GM18502 (cell line): ENCODE data around the gene NUDT4.
A peak's percentile ranks its signal among the peaks of the same experiment; 100 is the strongest.
"Not testable (repeated sequence)": the region's sequence is repeated elsewhere in the genome, so short reads cannot be mapped to it uniquely, and the experiment has no call there.

ENCODE experiments used
- ATAC-seq: cut with Tn5 transposase; IDR thresholded peaks from one replicate; pipeline ENCODE4 v1.9.1; 2021; ENCODE audit warnings: mild to moderate bottlenecking; ENCODE audit not compliant: unreplicated experiment, poor library complexity

NUDT4 gene

DNA sequence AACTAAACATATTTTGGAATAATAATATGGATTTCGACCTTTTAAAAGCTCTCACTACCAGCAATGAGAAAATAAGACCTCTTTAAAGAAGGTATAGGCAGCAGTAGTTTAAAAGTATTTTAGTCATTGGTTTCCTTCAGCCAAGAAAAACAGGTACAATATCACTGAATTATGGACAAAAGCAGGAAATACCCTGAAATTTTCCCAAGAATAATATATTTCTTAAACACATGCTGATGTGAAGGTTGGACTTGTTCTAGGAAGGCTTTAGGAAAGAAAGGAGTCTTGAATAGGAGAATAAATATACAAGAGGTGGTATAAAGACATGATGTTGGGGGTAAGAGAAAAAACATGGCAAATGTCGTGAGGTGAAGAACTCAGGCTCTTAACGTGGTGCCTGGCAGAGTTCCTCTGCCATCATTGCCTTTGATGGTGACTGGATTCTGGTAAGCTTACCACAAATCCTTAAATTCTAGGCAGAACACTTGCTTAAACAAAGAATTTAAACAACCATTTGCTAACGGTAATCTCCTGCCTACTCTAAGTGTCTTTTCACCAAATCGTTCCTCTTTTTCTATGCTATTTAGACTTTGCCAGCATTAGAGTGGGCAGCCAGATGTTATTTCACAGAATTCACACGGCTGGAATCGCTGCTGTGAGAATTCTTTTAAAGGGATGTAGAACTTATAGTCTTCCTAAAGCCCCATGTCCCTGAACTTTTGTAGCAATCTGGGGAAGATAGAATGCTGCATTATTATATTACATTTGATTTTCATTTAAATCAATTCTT, 11.9 kb upstream of the NUDT4 start:
- no peak for ATAC-seq

DNA sequence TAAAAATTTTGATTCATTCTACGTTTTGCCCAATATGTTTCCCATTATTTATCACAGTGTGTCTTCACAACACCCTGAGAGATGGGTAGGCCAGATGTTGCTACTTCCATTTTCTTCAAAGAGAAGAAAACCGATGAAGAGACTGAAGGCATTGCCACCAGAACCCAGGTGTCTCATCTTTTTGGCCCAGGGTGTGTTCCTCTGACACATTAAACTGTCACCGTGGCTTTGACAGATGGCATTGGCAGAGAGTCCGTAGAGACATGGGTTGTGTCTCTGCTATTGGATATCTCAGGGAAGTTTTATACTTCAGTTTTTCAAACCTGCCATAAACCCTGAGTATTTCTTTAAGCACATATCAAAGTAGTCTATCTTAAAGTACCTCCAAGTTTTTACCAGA, 11.3 kb upstream of the NUDT4 start:
- ATAC-seq: no peak

DNA sequence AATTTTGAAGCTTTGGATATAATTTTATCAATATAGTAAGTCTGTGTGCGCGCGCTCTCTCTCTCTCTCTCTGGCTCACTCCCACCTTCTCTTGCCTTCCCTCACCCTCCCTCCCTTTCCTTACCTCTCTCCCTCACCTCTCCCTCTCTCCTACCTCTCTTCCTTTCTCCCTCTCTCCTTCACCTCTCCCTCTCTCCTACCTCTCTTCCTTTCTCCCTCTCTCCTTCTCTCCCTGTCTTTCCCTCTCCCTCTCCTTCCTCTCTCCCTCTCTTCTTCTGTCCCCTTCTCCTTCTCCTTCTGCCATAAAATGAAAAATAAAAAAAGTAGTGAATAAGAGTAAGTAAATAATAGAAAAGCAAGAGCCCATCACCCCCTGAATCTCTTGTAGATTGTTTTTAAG, 9.0 kb upstream of the NUDT4 start:
- no peak for ATAC-seq

DNA sequence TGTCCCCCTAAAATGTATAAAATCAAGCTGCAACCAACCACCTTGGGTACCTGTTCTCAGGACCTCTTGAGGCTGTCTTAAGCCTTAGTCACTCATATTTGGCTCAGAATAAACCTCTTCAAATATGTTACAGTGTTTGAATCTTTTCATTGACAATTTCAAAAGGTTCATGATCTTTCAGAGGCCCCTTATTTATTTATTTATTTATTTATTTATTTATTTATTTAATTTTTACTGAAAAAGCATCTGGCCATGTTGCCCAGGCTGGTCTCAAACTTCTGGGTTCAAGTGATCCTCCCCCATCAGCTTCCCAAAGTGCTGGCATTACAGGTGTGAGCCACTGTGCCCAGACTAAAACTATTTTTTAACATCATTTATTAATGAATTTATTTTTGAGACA, 8.2 kb upstream of the NUDT4 start:
- no peak for ATAC-seq

DNA sequence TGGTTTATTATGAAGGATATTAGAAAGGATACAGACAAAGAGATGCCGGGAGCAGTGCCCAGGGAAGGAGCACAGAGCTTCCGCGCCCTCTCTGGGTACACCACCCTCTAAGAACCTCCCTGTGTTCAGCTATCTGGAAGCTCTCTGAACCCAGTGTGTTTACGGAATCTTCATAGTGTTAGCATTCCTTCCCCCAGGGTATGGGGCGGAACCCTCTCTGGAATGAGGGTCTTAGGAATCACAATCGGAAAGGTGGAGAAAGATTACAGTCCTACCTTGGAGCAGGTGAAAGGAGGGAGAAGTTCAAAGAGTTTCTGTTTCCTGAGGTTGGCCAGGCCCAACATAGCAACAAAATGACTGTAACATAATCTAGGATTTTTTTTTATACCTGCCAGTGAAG, 6.8 kb upstream of the NUDT4 start:
- no peak for ATAC-seq

DNA sequence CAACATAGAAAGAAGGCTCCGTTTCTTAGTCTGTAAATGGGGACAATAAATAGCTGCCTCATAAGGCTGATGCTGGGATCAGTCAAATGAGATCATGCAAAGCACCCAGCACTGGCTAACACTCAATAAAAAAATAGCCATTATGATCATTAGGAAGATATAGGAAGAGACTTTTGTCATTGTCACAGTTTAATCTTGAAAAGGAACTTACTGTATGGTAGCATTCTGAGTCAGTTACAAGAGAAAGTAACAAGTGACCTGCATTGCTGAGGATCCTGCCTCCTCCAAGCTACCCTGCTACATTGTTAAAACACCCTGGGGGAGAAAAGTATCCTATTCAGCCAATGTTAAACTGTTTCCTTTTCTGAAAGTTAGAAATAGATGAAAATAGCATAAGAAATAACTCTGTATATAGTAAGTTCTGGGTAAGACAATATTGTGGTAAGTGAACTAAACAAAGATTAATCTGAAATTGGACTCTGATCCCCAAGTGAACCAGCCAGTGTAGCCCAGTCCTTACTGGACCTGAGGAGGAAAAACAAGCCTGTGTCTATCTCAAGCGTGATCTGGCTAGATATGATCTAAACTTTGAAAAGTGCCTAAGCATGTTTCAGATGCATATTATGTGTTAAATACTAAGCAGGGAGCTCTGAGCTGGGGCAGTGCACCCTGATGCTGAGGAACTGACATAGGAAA, 3.6 kb upstream of the NUDT4 start:
- ATAC-seq: no peak

DNA sequence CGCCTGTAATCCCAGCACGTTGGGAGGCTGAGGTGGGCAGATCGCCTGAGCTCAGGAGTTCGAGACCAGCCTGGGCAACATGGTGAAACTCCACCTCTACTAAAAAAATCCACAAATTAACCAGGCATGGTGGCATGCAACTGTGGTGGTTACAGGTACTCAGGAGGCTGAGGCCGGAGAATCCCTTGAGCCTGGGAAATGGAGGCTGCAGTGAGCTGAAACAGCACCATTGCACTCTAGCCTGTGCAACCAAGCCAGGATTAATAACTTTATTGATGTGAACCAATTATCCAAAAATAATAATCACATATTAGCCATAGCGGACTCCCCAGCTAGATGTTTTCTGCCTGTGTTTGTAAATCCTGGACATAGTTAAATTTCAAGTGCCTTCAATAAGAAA, 1.8 kb upstream of the NUDT4 start:
- ATAC-seq: no peak

DNA sequence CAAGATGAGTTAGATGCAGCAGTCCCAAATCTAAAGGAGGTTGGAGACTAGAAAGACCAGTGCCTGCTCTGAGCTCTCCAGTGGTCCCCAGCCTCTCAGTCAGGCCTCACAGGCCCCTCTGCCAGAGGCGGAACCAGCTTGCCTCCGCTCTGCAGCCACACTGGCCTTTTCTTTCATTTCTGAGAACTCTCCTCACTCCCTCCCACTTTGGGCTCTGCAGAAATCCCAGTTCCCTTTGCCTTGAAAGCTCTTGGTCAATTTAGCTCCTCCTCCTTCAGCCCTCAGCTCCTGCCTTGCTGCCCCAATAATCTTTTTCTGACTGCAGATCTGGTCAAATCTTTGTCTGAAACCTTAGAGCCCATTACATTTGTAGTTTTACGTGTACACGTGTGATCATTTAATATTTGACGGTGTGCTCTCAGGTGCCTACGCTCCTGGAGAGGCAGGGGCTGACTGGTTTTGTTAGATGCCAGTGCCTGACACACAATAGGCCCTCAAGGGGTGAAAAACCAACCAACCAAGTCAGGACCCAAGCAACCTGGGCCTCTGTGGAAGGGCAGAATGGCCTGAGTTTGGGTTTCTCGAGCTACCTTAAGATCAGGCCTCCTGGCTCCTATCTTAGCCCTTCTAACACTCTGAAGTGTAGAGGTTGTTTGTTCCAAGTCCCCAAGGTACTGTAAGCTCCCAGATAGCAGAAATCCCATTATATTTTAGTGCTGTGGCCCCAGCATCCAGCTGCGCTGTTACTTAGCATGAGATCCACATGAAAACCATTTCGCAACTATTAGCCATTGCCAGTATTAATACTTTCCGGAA, 1.1 kb upstream of the NUDT4 start:
- ATAC-seq: no peak

DNA sequence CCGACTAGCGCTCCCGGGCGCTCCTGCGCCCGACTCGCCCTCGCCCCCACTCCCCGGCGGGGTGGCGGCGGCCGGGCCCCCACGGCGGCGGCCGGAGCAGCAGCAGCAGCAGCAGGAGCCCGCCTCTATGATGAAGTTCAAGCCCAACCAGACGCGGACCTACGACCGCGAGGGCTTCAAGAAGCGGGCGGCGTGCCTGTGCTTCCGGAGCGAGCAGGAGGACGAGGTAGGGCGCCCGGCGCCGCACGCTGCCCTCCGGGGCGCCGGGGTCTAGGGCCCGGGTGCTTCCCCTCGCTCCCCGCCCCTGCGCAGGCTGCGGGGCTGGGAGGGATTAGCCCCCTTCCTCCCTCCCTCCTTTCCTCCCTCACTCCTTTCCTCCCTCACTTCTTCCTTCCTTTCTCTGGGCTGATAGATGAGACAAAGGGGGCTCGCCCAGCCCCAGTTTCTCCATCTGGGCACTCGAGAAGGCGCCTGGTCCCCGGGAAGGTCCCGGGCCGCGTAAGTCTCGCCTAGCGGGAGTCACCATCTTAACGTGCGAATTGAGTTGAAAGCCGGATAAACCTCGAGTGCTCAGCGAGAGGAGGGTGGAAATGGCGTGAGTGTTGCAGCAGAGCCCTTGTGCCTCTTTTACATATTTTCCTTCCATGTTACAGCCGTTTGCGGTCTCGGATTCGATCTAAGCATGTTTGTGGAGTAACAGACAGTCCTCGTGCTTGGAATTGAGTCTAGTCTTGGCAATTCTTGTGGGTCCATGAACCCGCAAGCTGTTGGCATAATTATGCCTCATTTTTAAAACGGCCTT, 672 bp downstream of the NUDT4 start:
- ATAC-seq: peak; percentile 37

DNA sequence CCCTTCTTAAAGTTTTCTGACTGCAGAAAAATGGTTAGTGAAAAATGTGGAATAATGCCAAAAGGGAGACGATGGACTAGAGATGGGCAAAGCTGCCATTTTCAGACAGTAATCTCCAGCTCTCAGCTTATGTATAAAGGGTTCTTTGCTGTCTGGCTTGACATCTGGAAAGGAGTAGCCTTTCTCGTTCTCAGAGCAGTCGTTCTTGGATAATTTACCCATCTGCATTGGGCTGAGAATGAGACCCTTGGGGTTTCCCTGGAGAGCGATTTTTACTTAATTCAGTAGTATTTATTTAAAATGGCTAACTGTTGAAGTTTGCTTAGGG, 1.2 kb downstream of the NUDT4 start:
- no peak for ATAC-seq

DNA sequence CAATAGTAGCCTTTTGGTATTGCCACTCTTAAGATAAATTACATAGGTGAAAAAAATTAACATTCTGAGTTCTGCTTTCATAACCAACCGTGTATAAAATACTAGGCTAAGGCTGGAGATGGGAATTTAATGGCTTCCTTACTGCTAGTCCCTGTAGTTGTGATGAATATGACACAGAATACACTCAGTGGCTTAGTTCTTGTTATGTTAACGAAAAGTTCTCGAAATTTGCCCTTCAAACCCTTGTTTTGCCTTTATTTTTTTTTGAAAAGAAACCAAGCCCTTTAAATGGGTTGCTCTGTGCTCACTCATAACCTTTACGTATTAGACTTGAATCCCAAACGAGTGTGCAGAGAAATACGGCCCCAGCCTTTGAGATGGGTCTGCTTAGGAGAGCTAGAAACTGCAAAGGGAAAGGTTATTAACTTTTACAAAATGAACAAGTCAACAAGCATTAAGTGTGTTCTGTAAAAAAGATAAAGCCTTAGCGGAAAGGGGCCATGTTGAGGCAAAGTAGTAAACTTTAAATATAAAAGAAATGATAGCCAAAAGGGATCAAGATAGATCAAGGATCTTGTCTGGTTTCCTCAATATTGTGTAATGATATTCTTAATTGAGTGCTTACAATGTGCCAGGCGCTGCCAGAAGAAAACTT, 1.7 kb downstream of the NUDT4 start:
- no peak for ATAC-seq

DNA sequence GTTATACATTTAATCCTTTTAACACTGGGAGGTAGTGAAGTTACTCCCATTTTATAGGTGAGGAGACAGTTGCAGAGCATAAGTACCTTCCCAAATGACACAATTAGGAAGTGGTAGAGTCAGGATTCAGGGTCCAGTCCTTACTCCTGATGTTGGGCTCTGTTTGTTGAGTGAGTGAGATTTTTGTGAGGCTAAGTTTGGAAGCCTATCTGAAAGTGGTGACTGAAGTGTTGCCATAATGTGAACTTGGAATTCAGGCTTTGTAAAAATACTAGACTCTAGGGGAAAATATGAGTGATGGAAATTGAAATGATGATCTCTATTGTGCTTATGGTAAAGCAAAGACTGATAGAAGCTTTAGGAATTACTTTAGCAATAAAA, 2.2 kb downstream of the NUDT4 start:
- no peak for ATAC-seq

DNA sequence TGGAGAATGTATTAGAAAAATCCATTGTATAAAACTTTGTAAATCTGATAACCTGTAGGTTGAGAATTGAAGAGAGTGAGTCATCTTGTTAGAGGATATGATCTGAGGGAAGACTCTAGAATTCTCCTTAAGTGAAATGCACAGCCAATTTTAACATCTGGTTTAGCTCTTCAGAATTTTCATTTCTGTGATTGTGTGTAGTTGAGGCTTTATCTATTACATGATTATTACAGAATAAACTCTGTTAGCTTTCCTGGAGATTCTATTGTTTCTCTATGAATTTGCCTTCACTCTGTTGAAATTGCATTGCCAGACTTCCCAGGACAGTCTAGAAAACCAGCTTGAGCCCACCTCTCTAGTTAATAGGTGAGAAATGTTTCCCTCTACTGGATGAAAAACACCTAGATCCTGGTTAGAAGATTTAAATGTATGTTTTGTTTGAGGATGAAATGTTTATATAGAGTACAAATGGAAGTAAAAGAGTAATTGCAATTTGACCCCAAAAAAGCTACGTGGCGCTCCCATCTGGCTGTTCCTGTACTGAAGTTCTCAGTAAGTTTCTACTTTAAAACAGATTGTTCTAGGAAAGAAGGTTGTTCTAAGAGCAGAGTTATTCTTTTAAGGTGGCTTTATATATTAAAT, 2.9 kb downstream of the NUDT4 start:
- ATAC-seq: no peak

DNA sequence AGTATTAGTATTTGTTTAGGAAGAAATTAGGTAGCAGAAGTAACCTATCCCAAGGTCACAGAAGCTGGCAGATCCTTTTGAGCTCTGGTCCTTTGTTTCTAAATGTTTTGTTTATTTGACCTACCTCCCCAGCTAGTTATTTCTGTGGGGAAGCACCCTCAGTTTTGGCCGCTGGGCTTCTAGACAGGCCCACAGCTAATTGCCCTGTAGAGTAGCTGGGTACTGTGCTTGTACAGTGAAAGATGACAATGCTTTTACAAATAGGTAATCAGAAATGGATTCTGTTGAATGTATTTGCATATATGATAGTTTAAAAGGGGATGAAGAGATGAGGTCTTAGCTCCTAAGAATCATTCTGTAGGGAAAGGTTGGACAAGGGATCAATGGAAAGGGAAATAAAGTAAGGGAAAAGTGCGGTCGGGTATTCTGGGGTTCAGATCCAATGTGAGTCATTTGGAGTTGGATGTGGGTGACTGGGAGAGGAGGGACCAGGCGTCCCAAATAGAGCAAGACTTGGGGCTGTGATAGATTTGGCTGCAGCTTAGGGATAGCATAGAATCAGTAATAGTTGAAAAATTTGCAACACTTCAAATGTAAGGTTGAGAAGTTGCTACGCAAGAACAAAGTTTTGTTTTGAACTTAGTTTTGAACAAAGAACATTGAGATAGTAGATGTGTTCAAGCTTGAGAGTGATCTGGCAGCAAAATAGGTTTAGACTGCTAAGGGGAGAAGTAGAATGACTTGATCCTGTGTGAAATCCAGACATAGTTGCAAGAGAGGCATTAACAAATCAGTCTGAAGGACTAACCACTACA, 3.6 kb downstream of the NUDT4 start:
- ATAC-seq: no peak

DNA sequence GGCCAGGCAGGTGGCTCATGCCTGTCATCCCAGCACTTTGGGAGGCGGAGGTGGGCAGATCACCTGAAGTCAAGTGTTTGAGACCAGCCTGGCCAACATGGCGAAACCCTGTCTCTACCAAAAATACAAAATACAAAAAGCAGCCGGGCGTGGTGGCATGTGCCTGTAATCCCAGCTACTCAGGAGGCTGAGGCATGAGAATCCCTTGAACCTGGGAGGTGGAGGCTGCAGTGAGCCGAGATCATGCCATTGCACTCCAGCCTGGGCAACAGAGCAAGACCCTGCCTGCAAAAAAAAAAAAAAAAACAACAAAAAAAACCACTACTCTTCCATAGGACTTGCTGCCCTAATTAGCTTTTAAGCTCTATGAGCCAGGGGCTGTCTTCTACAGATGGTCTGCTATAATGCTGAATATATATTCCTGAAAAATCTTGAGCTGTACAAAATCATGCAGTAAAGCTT, 4.3 kb downstream of the NUDT4 start:
- not testable (repeated sequence) for ATAC-seq

DNA sequence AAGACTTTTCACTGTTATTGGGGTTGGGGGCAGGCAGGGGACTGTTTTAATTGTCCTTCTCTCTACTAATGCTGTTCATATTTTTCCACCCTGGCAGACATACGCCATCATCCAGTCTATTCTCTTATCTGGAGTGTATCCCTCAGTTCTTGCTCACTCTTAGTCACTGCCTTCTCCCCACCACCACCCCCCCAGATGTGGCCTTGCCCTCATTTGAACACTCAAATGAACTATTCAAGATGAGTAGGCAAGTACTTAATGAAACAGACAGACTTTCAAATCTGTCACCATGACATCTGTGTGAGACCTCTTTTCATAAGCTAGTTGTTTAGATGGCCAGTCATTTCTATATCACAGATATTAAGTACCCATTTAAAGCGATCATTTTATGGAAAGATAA, 10.1 kb downstream of the NUDT4 start:
- ATAC-seq: peak; percentile 48

DNA sequence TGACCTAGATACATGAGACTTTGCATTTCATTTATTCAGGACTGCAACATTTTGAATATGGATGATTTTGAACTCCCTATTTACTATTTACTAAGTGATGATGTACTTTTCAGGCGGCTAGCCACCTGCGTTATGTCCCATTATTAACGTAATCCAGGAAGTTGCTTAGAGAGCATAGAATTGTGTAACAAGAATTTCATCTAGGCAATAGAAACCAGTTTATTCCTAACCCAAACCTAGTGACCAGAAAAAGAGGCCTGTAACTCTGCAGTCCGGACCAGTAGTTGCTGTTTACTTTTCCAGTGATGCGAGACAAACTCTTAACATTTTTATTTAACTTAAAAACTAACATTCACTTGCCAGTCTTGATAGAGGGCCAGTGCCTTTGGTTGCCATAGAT, 12.3 kb downstream of the NUDT4 start:
- ATAC-seq: no peak

DNA sequence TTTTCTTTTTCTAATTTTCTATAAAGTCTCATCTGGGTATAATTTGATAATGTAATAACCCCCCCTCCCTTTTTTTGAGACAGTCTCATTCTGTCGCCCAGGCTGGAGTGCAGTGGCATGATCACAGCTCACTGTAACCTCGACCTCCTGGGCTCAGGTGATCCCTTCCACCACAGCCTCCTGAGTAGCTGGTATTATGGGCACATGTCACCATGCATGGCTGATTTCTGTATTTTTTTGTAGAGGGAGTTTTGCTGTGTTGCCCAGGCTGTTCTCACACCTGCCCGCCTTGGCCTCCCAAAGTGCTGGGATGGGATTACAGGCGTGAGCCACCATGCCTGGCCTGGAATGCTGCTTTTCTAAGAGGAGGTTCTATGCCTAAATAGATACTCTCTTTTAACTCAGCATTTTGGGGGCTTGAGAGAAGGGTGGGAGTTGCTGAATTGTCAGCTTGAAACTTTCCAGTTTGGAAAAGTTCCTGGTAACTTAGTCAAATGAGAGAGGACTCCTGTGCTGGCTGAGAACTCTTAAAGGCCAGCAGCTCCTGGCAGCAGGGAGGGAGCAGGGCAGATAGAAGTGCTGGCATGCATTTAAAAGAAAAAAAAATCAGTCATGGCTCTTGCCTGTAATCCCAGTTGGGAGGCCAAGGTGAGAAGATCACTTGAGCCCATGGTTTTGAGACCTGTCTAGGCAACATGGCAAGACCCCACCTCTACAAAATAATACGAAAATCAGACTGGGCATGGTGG, 13.0 kb downstream of the NUDT4 start:
- no peak for ATAC-seq
